Psoas muscle (tissue), 8 donors: ENCODE results near the gene CDH24. TPM values are rescaled to one million over a fixed set of nuclear protein-coding genes. Genes with fewer than 3 reads are reported as not detected.

Source experiments
- ATAC-seq, 4 donors: fragments of 200-7000 bp; cut with Tn5 transposase; one replicate each; pipeline ENCODE4 v1.9.1; 2020; ENCODE audit warnings: moderate library complexity in 3 of 4, mild to moderate bottlenecking in 2 of 4
- DNase-seq, 2 donors: peaks; one replicate each; pipeline ENCODE4 v3.0.0-alpha.2; 2020
- H3K27ac ChIP-seq: fragments of 200-600 bp; one replicate; pipeline ENCODE4 v1.8.0; 2022
- H3K27me3 ChIP-seq, 3 donors: fragments of 200-600 bp in 1 of 3; one replicate each; pipeline versions ENCODE4 v1.6.1 to v1.8.0; 2013 to 2022; ENCODE audit warnings: low read length in 2 of 3, mild to moderate bottlenecking in 2 of 3, moderate library complexity in 1 of 3; ENCODE audit not compliant: insufficient read depth in 3 of 3
- H3K36me3 ChIP-seq, 2 donors: fragments of 200-600 bp in 1 of 2; one replicate each; pipeline versions ENCODE4 v1.6.1 to v1.8.0; 2013 to 2022; ENCODE audit warnings: low read depth in 1 of 2, mild to moderate bottlenecking in 1 of 2, moderate library complexity in 1 of 2; ENCODE audit not compliant: insufficient read depth in 1 of 2
- H3K4me1 ChIP-seq: fragments of 200-600 bp; one replicate; pipeline ENCODE4 v1.8.0; 2022
- H3K4me3 ChIP-seq: fragments of 200-600 bp; one replicate; pipeline ENCODE4 v1.8.0; 2022; ENCODE audit warnings: mild to moderate bottlenecking
- H3K9me3 ChIP-seq: fragments of 200-600 bp; one replicate; pipeline ENCODE4 v1.8.0; 2022
- WGBS, 3 donors: extraction: QIAGEN DNeasy Blood & Tissue Kit; methylation state at CpG; one replicate each; pipeline versions ENCODE4 v1.1.6 to v1.1.7; 2013; 5-methylcytosine and 5-hydroxymethylcytosine counted together
- intact Hi-C, 2 donors: fragments of 100-400 bp; cut with DNase I; formaldehyde crosslinking; loops; one replicate each; pipeline versions ENCODE4 v1.11.0 to v1.14.2; 2022
- polyA plus RNA-seq, 3 donors: library from polyadenylated mRNA; stranded (reverse); fragments of 200-250 nt; gene quantifications; one replicate each; pipeline ENCODE4 v1.2.3, GENCODE V29; 2013
- total RNA-seq, 4 donors: library from RNA; stranded (reverse); fragmentation: NEBNext Ultra II Directional in 2 of 4; extraction: Animal tissue kit (Norgen Biotek cat#: 25700) in 2 of 4; gene quantifications; one replicate each; pipeline versions ENCODE4 v1.2.1 to v1.2.4, GENCODE V29; 2021 to 2023
- TF ChIP-seq, protein P1 (sequence below): fragments of 200-600 bp; IDR thresholded peaks from one replicate; pipeline ENCODE4 v1.8.0; 2022; ENCODE audit warnings: antibody characterized with exemption
- donor health status: healthy with polysubstance abuse.
- donor health status: DM: no; HTN: no; CAD: no; lungs with moderate emphysema.
- donor health status: Bipolar disorder and iron deficiency.
- donor health status: healthy.
- donor health status: DM: yes; HTN: yes; CAD: no.
- donor health status: DM: no; HTN: no; CAD: no.
- donor health status: DM: no; HTN: no; CAD: no.
- donor health status: DM: yes; HTN: yes; CAD: no.

The CDH24 gene
- total and polyA plus RNA-seq, 7 donors = 0.30 to 0.77 (median 0.32) TPM

DNA sequence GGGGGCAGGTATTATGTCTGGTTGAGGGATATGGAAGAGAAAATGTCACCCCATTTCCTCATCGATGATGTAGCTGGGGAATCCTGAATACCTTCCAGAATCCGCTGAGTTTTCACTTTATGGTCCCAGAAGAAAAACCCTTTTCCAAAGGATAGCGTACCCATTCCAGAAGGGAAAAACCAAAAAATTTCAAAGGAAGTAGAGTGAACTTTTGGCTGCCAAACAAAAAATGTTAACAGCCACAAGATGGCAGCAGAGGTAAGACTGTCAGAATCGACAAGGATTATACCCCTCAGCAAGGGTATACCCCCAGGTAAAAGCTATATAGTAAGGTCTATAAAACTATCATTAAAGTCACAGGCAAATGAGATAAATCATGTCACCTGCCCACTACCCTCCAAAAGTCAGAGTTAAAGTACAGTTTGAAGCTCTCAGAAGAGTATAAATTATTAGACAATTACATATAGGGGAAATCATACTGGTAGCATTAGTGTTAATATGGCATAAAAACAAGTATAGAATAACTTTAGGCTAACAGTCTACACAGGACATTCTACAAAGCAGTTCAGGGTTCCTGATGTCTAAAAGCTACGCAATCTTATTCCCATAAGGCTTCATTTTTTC, 19.6 kb upstream of the CDH24 start:
- 60 to 62% (median 62%) methylated on average over 5 of the region's 5 CpGs for WGBS, 3 donors
- peaks cover 32 to 99% of the 10 kb centered on the region in 2 donors for H3K36me3 ChIP-seq
- TF ChIP-seq, protein P1, sequence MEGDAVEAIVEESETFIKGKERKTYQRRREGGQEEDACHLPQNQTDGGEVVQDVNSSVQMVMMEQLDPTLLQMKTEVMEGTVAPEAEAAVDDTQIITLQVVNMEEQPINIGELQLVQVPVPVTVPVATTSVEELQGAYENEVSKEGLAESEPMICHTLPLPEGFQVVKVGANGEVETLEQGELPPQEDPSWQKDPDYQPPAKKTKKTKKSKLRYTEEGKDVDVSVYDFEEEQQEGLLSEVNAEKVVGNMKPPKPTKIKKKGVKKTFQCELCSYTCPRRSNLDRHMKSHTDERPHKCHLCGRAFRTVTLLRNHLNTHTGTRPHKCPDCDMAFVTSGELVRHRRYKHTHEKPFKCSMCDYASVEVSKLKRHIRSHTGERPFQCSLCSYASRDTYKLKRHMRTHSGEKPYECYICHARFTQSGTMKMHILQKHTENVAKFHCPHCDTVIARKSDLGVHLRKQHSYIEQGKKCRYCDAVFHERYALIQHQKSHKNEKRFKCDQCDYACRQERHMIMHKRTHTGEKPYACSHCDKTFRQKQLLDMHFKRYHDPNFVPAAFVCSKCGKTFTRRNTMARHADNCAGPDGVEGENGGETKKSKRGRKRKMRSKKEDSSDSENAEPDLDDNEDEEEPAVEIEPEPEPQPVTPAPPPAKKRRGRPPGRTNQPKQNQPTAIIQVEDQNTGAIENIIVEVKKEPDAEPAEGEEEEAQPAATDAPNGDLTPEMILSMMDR = peak; percentile 66
- intact Hi-C loops = no loop called here
- H3K27ac ChIP-seq = peak overlapping the region; percentile 72
- peaks cover 40% of the 10 kb centered on the region for H3K4me1 ChIP-seq
- H3K9me3 ChIP-seq = no peaks in the 10 kb centered on the region
- no peaks in the 10 kb centered on the region for H3K27me3 ChIP-seq
- no peak overlapping the region for H3K4me3 ChIP-seq
- ATAC-seq (peak in 1 of 4 donors; percentile 53), DNase-seq (no peak)

DNA sequence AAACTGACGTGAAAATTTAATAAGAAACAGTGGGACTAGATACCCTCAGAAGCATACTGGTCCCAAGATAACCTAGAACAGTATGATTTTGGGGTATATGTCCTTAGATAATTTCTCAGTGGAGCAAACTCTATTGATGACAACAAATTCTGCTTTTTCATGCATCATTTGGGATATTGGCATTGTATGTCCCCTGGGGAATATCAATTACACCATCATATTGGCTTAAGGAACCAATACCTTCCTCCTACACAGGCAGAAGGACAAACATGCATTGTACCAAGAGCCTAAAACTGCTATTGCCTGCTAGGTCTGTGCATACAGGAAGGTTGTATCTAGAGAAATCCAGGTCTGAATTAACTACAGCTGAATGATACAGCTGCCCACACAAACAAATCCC, 17.6 kb upstream of the CDH24 start:
- no peaks in the 10 kb centered on the region for H3K27me3 ChIP-seq
- peaks cover 51% of the 10 kb centered on the region for H3K4me1 ChIP-seq
- ATAC-seq = no peak
- H3K4me3 ChIP-seq = no peak overlapping the region
- H3K36me3 ChIP-seq = peaks cover 26 to 79% of the 10 kb centered on the region in 2 donors
- no peaks in the 10 kb centered on the region for H3K9me3 ChIP-seq
- DNase-seq = no peak
- WGBS, 3 donors = 92 to 95% (median 94%) methylated on average over 1 of the region's 1 CpG
- H3K27ac ChIP-seq = no peak overlapping the region
- TF ChIP-seq, protein P1 = no peak
- intact Hi-C loops = no loop called here

DNA sequence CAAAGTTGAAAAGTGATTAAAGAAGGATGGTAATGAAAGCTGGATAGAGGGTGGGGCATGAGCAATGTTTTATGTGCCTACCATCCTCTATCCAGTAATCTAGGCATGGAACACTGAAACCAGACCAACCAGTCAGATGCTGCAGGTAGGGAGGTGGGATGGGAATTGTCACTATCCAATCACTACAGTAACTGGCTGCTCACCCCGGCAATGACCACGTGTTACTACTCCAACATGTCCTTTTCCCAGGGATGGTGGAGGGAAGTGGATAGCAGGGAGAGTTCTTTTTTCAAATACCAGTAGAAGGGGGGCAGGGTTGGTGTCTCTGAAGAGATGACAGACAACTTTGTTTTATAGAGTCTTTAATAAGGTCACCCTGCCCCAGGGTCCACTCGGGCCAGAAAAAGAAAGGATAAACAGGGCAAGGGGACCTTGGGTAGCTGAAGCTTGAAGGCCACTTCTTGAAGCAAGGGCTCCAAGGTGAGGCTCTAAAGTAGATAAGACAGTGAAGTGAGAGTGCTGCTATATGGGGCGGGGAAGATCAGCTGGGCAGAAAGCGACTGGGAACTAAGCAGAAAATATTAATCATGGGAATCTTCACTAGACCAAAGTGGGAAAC, 14.7 kb upstream of the CDH24 start:
- peaks cover 25 to 77% of the 10 kb centered on the region in 2 donors for H3K36me3 ChIP-seq
- intact Hi-C loops = no loop called here
- H3K4me1 ChIP-seq = peaks cover 40% of the 10 kb centered on the region
- H3K4me3 ChIP-seq = peak overlapping the region; percentile 91
- TF ChIP-seq, protein P1 = no peak
- no peaks in the 10 kb centered on the region for H3K9me3 ChIP-seq
- H3K27me3 ChIP-seq = no peaks in the 10 kb centered on the region
- 38 to 45% (median 42%) methylated on average over 5 of the region's 5 CpGs for WGBS, 3 donors
- ATAC-seq = peak in 3 of 4 donors; percentile 1 to 9 (median 8)
- DNase-seq = no peak
- peak overlapping the region; percentile 83 for H3K27ac ChIP-seq

DNA sequence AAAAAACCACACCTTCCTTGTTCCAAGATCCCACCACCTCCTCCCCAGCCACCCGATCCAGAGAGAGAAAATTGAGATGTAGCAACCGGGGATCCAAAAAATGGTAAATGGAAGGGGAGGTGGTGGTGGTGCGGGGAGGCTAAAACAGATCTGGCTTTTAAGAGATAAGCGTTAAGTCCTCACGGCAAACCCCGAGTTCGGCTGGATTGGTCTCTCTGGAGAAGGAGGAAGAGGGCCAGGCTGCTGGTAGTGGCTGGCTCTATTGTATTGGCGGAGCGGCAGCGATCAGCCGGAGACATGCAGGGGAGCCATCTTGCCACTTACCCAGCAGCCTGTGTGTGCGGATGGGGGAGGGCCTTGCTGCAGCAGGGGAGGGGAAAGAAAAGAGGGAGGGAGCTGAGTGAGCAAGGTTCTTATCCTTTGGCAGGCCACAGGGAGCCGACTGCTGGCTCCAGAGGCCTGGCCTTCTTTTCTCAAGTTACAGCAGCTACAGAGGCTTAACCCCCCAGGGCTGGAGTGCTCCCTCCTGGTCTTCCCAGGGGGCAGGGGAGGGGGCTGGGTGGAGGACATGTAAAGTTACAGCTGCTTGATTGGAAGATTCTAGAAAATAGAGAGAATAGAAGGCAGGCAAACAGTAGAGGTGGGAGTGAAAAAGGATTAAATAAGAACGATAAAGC, 14.1 kb upstream of the CDH24 start:
- TF ChIP-seq, protein P1 = no peak
- Histone ChIP-seq H3K9me3 (no peaks in the 10 kb centered on the region), H3K27ac (peak overlapping the region; percentile 83), H3K36me3 (peaks cover 20 to 77% of the 10 kb centered on the region in 2 donors), H3K4me3 (peak overlapping the region; percentile 91), H3K27me3 (no peaks in the 10 kb centered on the region), H3K4me1 (peaks cover 39% of the 10 kb centered on the region)
- DNase-seq (peak; percentile 82 to 92), ATAC-seq (peak; percentile 88 to 93 (median 91))
- 1% methylated on average over 14 of the region's 14 CpGs for WGBS, 3 donors
- intact Hi-C loops = no loop called here
